Body of pancreas (tissue), 4 donors: Measurements from ENCODE around the gene CTTNBP2NL.

Source experiments
- CTCF ChIP-seq, 7 experiments: fragments of 450-650 bp in 4 of 7; fragments of 200-600 bp in 3 of 7; sonication (generic) in 3 of 7; IDR thresholded peaks; one replicate each; pipeline ENCODE4 v1.5.1; 2016 to 2019; ENCODE audit warnings: antibody characterized with exemption in 7 of 7
- POLR2A ChIP-seq, 3 donors: fragments of 450-650 bp; IDR thresholded peaks; one replicate each; pipeline ENCODE4 v1.6.1; 2016; ENCODE audit warnings: antibody characterized with exemption in 3 of 3, mild to moderate bottlenecking in 2 of 3

GRCh38 chr1:112444269-112444668 is 48.3 kb downstream of the CTTNBP2NL start:
- no peak for TF ChIP-seq POLR2A (IDR thresholded peaks at IDR 0.05)
- no peak for TF ChIP-seq CTCF (IDR thresholded peaks at IDR 0.05)
